Hematopoietic multipotent progenitor cell treated with erythropoietin and hydrocortisone succinate and interleukin-3 and kit ligand, for 17 days (in vitro differentiated cells): ENCODE results near the gene POLR2J3.
"Not testable (repeated sequence)": the region's sequence is repeated elsewhere in the genome, so short reads cannot be mapped to it uniquely, and the experiment has no call there.

ENCODE experiments used
- DNase-seq: peaks from one replicate; pipeline ENCODE4 v3.0.0-alpha.2; 2015; ENCODE audit warnings: low spot score

POLR2J3 gene

DNA sequence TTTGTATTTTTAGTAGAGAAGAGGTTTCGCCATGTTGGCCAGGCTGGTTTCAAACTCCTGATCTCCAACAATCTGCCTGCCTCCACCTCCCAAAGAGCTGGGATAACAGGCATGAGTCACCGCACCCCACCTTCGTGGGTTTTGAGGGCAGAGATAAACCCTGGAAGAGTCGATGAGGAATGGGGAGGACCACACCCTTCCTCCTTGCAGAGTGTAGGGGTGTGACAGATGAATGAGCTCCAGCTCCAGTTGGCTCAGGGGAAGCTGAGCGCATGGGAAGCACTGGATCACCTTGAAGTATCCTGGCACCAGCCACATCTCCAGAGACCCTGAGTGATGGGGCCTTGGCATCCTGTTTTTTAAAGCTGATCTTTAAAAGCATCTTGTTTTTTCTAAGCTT is 11.1 kb upstream of the POLR2J3 start:
- DNase-seq, result not testable (repeated sequence)

DNA sequence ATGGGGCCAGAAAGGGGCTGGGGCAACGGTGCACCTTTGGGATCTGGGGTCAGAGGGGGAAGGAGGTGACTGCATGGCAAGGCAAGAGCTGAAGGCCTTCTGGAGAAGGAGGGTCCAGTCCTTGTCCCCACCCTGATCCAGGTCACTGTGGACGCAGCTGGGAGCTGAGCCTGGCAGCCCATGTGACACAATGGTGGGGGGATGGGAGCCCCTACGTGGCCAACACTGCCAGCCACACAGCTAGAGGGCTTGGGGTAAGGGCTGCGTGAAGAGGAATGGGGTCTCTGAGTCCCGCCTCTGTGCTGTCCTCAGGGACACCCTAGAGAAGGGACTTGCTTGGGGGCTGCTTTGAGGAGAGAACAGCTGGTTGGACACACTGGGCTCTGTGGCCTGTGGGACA is 9.3 kb upstream of the POLR2J3 start:
- DNase-seq, result not testable (repeated sequence)

DNA sequence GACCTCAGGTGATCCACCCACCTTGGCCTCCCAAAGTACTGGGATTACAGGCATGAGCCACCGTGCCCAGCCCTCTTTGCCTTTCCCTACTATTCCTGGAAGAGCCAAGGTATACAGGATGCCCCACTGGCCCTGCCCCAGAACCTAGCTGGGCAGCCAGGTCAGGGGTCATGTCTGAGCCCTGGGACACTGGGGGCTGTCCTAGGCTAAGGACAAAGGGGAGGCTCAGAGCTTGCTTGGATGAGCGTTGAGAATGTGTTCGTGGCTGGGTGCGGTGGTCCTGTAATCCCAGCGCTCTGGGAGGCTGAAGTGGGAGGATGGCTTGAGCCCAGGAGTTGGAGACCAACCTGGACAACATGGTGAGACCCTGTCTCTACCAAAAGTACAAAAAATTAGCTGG is 6.1 kb upstream of the POLR2J3 start:
- DNase-seq, result not testable (repeated sequence)

DNA sequence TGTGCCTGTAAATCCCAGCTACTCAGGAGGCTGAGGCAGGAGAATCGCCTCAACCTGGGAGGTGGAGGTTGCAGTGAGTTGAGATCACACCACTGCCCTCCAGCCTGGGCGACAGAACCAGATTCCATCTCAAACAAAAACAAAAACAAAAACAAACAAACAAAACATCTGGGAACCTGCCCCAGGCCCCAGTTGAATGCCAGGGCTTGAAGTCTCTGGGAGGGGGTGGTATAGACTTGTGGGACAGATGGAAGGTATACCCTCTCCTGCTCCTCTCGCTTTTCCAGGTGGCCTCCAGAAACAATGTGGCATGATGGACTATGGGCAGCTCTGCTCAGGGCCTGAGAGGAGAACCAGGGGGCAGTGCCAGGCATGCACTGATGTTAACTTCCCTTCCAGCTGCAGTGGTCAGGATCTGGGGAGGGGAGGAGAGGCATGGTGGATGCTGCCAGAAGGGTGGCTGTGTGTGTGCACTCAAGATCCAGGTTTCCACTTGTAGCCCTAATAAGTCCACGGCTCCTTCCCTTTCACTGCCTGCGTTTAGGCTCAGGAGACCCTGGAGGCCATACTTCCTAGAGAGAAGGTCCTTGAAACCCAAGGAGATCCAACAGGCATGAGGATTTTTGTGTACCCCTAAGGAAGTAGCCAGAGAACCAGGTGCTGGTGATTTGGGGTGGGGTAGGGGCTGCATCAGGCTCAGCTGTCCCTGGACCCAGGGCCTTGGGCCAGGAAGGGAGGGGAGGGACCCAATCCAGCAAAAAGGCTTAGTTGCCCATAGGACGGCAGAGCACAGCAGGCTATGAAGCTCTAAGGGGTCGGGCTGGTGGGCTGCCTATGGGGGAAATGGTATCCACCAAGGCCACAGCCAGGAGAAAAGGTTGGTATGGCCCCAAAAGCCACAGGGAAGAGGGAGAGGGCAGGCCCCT is 5.2 kb upstream of the POLR2J3 start:
- DNase-seq, result not testable (repeated sequence)

DNA sequence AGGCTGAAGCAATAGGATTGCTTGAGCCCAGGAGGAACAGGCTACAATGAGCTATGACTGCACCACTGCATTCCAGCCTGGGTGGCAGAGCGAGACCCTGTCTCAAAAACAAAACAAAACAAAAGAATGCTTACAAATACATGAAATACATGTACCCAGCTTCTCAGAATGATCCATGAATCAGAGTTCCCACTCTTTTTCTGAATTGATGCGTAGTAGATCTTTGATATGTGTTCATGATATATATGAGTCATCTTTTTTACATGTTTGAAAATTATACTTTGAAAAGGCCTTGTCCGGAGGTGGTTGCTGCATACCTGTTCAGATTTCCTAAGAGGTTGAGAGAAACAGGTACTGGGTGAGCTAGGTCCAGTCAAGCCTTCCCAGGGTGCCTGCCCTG is 4.0 kb upstream of the POLR2J3 start:
- DNase-seq, result not testable (repeated sequence)

DNA sequence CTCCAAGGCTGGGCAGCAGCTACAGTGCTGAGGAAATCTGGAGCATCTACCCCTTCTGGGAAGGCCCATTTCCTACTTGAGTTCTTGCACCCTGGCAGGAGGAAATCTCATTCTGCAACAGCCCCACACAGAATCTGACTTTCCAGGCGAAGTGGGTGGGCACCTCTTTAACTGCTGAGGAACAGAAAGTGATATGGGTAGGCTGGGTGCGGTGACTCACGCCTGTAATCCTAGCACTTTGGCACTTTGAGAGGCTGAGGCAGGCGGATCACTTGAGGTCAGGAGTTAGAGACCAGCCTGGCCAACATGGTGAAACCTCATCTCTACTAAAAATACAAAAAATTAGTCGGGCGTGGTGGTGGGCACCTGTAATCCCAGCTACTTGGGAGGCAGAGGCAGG is 2.2 kb upstream of the POLR2J3 start:
- not testable (repeated sequence) for DNase-seq

DNA sequence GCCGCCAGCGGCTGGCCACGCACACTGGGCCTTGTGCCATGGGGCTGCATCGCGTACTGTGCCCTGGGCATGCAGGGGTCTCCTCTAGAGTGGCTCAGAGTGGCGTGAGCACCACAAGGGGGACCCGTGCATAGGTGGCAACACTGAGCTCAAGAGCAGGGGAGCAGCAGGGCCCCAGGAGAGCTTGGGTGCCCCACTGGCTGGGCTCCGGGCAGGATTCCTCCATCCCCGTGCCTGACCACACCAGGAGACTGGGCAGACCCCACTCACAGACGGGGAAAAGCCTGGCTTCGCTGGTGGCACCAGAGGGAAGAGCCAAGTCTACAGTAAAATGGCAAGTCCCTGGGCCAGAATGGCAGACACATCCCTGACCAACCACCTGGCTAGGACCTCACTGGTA is 3.8 kb downstream of the POLR2J3 start:
- not testable (repeated sequence) for DNase-seq

DNA sequence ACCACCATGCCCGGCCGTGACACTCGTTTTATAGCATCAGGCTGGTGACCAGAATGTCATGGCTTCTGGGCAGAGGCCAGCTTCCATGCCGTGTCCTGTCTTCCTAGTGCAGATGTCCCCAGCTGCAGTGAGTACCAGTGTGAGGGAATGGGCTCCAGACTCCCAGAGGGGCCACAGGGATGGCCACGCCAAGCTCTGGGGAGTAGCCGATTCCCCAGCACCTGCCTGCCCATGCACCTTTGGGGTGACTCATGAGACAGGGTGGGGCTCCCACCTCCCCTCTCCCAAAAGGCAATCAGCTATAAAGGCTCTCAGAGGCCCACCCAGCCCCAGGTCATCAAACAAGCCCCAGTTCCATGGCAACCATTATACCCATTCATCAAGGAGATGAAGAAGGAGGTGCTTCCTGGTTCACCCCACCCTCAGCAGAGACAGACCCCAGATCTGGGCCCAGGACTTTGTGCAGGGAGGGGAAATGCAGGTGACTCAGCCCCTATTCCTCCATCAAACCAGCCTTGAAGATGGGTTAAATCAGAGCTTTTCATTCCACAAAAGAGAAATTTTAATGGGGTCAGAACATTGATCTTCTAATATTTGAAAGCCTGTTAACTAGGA is 21.5 kb downstream of the POLR2J3 start, which contains the start of gene SPDYE2:
Gene SPDYE2, plus strand, starts transcription at position 419 of the 615 bp plus-strand sequence. CDS start 2,030 bp downstream, outside the sequence.
- not testable (repeated sequence) for DNase-seq

DNA sequence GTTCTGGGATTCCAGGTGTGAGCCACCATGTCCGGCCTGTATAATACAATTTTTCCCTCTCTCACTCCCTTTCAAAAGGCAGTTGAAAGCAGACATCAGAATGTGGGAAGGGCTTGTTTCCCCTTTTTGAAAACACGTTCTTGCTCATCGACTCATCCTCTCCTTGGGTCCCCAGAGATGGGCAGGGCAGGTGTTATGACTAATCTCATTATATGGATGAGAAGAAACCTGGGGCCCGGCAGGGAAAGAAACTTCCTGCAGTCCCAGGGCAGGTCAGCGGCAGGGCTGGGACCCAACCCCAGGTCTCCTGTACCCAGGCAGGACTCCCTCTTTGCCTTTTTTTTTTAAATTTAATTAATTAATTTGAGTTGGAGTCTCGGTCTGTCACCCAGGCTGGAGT is 26.0 kb downstream of the POLR2J3 start:
- DNase-seq, result not testable (repeated sequence)

DNA sequence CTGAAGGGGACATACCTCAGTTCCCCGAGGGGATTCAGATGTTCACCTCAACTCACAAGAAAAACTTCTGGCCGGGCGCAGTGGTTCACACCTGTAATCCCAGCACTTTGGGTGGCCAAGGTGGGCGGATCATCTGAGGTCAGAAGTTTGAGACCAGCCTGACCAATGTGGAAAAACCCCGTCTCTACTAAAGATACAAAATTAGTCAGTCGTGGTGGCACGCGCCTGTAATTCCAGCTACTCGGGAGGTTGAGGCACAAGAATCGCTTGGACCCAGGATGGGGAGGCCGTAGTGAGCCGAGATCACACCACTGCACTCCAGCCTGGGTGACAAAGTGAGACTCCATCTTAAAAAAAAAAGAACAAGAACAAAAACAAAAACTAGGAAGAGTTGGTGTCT is 27.1 kb downstream of the POLR2J3 start:
- DNase-seq, result not testable (repeated sequence)

DNA sequence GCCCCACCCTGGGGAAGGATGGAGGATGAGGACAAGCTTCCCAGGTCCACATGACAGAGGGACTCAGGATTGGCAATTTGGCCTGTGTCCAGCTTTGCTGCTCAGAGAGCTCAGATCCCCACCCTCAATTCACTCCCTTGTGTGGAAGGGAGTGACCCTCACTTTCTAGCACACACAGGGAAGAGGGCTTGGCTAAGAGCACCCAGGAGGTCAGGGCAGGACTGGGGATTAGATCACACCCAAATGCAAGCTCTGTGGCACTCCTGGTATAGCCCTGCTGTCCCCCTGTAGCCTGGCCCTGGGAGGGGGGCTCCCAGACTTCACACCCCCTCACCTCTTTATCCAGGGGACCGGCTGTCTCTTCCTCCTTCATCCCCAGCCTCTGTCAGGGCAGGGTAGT is 28.0 kb downstream of the POLR2J3 start:
- not testable (repeated sequence) for DNase-seq

DNA sequence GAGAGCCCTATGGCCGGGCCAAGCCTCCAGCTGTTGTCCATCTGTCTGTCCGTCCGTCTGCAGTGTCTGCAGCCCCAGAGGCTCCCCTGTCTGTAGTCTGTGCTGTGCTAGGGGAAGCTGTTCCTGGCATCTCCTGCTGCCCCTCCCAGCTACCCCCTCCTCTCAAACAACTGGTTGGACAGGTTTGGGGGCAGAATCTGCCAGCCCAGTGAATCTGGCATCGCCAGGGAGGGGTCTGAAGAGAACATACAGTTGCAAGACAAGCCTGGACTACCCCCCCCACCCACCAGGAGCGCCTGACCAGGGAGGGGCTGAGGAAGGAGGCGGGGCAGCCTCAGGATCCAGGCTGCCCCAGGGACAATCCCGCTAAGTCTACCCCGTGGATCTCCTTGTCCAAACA is 28.8 kb downstream of the POLR2J3 start, which contains the start of gene UPK3BL2:
Gene UPK3BL2, minus strand, starts transcription at position 101 of the 400 bp plus-strand sequence. Its CDS starts 60 bp downstream, at position 41.
- DNase-seq, result not testable (repeated sequence)

DNA sequence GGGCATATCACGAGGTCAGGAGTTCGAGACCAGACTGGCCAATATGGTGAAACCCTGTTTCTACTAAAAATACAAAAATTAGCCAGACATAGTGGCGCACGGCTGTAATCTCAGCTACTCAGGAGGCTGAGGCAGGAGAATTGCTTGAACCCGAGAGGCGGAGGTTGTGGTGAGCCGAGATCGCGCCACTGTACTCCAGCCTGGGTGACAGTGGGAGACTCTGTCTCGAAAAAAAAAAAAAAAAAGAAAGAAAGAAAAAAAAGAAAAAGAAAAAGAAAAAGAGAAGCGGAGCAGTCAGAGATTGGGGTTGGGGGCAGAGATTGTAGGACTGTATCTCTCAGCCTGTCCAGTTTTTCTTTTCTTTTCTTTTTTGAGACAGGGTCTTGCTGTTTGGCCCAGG is 29.6 kb downstream of the POLR2J3 start:
- DNase-seq, result not testable (repeated sequence)

DNA sequence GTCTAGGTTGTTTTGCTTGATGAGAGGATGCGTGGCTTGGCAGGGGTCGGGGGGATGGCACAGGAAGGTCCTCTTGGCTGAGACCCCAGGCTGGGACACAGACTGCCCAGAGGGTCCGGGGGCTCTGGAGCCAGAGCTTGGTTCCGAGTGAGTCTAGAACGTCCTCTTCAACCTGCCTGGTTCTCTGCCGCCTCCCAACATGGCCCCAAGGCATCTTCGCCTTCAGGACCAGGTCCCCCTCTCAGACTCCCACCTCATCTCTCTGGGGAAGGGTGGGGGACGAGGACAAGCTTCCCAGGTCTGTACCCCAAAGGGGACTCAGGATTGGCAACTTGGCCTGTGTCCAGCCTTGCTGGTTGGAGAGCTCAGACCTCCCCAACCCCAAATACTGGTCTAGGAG is 30.3 kb downstream of the POLR2J3 start:
- DNase-seq, result not testable (repeated sequence)

DNA sequence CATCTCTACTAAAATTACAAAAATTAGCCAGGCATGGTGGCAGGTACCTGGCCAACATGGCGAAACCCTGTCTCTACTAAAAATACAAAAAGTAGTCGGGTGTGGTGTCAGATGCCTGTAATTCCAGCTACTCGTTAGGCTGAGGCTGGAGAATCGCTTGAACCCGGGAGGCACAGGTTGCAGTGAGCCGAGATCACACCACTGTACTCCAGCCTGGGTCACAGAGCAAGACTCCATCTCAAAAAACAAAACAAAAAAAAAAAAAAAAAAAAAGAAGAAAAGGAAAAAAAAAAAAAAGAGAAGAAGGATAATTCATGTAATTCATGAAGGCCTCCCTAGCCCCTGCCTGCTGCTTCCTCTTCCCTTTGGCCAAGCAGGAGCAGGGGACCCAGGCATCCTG is 31.8 kb downstream of the POLR2J3 start:
- not testable (repeated sequence) for DNase-seq

DNA sequence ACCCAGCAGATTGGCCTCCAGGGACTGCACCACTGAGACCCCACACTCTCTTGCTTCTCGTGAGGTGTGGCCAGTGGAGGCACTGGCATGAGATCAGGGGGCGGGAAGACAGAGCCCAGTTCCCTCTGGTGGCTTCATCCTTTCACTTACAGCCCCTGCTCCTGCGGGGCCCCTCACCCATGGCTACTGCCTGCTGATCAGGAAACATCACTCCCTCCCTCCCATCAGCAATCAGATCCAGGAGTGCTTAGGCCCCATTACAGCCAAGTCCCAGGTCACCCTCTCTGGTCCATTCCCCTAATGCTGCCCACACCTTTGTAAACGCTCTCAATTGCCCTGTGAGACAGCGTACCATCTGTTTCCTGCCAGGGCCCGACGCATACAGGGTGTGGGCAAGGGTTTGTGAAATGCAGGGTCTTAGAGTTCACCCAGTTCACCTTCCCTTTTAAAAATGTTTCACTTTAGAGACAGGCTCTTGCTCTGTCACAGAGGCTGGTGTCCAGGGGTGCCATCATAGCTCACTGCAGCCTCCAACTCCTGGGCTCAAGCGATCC is 37.2 kb downstream of the POLR2J3 start:
- DNase-seq, result not testable (repeated sequence)

DNA sequence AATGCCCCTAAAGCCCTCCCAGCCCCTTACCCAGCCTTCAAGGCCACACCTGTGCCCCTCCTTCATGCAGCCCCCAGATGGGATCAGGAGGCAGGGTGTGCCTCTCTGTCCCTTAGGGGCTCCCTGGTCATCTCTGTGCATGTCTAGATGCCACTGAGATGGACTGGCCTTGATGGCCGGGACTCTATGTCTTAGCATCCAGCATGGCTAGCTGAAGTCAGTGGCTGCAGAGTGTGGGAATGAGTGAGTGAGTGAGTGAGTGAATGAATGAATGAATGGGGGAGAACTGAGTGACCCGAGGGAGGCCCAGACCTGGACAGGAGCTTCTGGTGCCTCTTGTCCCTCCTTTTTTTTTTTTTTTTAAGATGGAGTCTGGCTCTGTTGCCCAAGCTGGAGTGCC is 40.3 kb downstream of the POLR2J3 start:
- not testable (repeated sequence) for DNase-seq

DNA sequence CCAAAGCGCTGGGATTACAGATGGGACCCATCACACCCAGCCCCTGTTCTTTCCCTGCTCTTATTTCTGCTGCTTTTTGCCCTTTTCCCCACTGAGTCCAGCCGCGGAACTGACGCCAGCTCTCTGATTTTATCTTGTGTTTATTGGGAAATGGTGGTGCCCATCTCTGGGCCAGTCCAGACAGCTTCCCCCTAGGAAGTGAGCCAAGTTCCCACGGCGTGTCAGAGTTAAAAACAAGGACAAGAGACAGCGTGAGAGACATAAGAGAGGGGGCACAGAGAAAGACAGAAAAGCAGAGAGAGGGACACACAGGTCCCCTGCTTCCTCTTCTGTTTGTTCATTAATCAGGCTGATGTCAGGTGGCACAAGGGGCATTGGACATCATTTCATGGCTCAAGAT is 40.8 kb downstream of the POLR2J3 start:
- not testable (repeated sequence) for DNase-seq

DNA sequence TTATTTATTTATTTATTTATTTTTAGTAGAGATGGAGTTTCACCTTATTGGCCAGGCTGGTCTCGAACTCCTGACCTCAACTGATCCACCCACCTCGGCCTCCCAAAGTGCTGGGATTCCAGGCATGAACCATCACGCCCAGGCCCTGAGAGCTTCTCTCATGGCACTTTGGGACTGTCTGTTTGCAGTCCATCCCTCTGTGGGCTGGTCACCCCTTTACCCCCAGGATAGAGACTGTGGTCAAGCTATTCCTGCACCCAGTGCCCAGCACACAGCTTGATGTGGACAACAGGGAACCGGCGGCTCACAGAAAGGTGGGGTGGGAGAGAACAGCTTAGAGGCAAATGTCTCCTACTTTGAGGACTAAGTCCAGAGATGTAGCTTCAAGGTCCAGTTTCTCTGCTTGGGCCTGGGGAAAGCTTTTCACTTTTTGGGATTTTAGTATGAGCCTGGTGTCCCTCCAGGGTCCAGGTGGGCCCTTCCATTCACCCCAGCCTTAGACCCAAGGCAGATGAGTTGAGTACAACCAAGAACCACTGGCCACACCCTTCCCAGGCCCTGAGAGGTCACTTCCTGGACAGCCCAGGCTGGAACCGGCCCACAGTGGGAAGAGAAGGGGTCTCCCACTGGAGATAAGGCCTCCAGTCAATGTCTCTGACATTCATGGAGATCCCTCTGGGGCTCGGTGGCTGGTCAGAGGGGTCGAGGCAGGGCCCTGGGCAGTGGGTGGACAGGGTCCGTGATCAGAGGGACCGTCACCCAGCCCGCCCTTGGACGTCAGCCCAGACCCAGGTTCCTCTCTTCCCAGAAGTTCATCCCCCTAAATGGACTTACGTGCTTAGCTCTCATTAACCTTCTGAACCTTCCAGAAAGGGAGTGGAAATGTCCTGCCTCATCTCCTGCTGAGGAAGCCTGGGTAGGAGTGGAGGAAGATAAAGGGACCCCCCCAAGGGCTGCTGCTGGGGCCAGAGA is 44.3 kb downstream of the POLR2J3 start:
- not testable (repeated sequence) for DNase-seq

DNA sequence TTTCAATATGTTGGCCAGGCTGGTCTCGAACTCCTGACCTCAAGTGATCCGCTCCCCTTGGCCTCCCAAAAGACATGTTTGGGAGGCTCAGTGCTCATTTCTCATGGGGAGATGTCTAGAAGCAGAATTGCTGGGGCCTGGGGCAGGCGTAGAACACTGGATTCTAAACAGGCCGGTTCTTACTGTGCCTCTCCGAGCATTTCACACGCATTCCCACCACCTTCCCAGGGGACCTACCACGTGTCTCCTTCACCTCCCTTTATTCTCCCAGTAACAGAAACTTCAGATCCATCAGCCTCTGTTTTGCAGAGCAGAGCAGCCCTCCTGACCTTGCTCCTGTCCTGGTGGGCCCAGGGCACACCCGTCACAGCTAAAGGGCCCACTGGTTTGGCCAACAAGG is 45.2 kb downstream of the POLR2J3 start:
- DNase-seq, result not testable (repeated sequence)

DNA sequence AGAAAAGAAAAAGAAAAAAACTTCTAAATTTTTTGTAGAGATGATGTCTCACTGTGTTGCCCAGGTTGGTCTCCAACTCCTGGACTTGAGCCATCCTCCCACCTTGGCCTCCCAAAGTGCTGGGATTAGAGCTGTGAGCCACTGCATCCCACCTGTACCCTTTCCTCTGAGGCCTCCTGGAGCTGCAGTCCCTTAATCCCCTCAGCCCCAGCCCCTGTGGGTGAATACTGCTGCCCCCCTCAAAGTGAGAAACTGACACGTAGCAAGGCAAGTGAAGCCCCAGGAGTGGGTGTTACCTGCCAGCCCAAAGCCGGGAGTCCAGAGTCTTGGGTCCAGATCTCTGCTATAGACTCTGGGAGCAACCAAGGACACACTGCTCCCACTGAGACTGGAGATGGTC is 47.6 kb downstream of the POLR2J3 start:
- DNase-seq, result not testable (repeated sequence)
